DMS 273 treated with DMSO at 0.1 percent for 48 hours (cell line): Measurements from ENCODE around the gene SLC25A36.
"Not testable (repeated sequence)": the region's sequence is repeated elsewhere in the genome, so short reads cannot be mapped to it uniquely, and the experiment has no call there.

ENCODE experiments used
- DNase-seq: peaks from one replicate; lab custom pipeline; 2025; lab: John Stamatoyannopoulos, UW

The SLC25A36 gene

GRCh38 chr3:140995881-140996280, 54.2 kb downstream of the SLC25A36 start:
- no peak for DNase-seq

DNA sequence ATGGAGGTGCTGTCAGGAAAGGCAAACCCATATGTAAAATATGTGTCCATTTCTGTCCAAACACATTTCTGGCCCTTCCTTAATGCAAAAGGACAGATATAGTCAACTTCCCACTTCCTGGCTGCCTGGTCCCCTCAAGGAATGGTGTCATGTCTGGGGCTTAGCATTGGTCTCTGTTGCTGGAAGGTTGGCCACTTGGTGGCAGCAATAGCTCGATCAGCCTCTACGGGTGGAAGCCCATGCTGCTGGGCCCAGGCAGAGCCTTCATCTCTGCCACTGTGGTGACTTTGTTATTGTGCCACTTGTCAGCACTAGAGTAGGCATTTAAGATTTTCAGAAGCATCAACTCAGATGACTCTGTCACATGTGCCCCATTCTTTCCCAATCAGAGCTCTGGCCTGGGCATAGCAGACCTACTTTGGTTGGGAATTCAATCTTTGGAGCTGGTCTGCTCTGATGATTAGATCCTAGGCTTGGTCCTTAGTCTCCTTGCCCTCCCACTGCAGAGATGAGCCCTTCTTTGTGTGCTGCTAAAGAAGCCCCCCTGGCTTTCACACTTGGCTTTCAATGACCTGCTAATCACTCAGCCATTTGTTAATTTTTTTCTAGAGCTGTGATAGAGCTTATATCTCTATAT, 58.5 kb downstream of the SLC25A36 start:
- DNase-seq = peak; percentile 55

- DNase-seq = no peak
Measured at GRCh38 chr3:141000686-141001085, 59.0 kb downstream of the SLC25A36 start.

GRCh38 chr3:141006344-141006743, 64.7 kb downstream of the SLC25A36 start:
- no peak for DNase-seq

- no peak for DNase-seq
Measured at GRCh38 chr3:141009496-141009895, 67.9 kb downstream of the SLC25A36 start.

GRCh38 chr3:141011232-141011996, 69.8 kb downstream of the SLC25A36 start:
- DNase-seq = peak; percentile 66

GRCh38 chr3:141011997-141012262, 70.3 kb downstream of the SLC25A36 start:
- no peak for DNase-seq

DNA sequence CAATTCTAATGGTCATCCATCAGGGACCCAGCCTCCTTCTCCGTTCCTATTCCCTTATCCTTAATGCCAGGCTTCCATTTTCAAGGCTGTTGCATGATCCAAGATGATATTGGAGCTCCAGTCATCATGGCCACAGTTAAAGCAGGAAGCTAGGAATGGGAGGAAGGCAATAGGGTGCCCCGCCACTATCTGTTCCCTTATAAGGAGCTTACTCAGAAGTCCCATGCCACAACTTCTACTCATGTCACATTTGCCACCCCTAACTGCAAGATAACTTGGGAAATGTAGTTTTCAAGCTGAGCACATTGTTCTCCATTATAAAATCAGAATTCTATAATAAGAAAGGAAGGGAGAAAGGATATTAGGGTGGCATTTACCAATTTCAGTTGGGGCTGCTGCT, 70.9 kb downstream of the SLC25A36 start:
- DNase-seq = no peak

GRCh38 chr3:141015481-141015880, 73.8 kb downstream of the SLC25A36 start:
- no peak for DNase-seq

GRCh38 chr3:141017366-141018322, 76.0 kb downstream of the SLC25A36 start:
- not testable (repeated sequence) for DNase-seq

- DNase-seq = no peak
Measured at GRCh38 chr3:141019244-141019643, 77.6 kb downstream of the SLC25A36 start.

DNA sequence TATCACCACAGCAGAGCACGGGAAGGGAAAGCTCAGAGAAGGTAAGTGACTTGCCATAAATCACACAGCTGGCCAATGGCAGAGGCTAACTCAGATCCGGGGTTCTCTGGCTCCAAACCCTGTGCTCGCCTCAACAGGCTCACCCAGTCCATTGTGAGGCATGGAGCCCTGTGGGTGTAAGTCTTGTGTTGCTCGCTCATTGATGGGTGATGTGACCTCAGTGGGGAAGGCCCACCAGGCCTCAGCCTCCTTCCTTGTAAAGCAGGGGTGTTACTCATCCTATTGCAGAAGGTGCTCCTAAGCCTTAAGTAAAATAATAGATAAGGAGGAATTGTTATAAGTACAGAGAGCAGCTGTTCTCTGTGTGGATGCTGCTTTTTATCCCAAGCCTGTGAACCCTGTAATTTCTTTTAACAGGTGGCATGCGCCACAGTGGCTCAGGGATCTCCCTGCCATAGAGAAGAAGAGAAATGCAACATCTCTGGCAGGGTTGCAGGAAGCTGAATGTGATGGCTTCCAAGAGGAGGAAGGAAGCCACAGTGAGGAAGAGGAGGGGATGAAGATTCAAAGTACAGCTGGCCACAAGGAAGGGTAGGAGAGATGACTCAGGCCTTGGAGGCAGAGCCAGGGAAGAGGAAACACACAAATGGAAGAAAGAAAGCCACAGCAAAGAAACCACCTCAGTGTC, 78.7 kb downstream of the SLC25A36 start:
- no peak for DNase-seq

DNA sequence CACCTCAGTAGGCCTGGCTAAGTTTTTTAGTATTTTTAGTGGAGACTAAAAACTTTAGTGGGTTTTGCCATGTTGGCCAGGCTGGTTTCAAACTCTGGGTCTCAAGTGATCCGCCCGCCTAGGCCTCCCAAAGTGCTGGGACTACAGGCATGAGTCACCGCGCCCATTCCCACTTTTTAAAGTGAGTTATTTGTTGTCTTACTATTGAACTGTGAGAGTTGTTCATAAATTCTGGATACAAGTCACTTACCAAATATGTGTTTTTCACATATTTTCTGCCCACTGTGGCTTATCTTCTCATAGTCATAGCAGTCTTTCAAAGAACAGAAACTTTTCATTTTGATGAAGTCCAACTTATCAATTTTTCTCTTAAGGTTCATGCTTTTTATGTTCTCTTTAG, 79.6 kb downstream of the SLC25A36 start:
- no peak for DNase-seq
